Astrocyte (in vitro differentiated cells and primary cell): Measurements from ENCODE around the gene DYTN. TPM values are rescaled to one million over a fixed set of nuclear protein-coding genes. Genes with fewer than 3 reads are reported as not detected.

Experiments
- DNase-seq: peaks from one replicate; pipeline ENCODE4 v3.0.0-alpha.2; 2010; ENCODE audit warnings: low read depth
- FAIRE-seq: peaks from 2 replicates; lab custom pipeline; 2011; peaks lifted over from hg19 to GRCh38; lab: Jason Lieb, UNC
- H2AFZ ChIP-seq: 2 replicates; pipeline ENCODE4 v1.6.0; 2012; ENCODE audit warnings: low read depth, low read length, inconsistent platforms
- H3K27ac ChIP-seq: 2 replicates; pipeline ENCODE4 v1.5.1; 2011; ENCODE audit warnings: low read depth, low read length, inconsistent platforms
- H3K27me3 ChIP-seq: 2 replicates; pipeline ENCODE4 v1.6.0; 2011; ENCODE audit warnings: low read length, inconsistent platforms; ENCODE audit not compliant: insufficient read depth
- H3K36me3 ChIP-seq: 2 replicates; pipeline ENCODE4 v1.5.1; 2011; ENCODE audit warnings: low read length, inconsistent platforms; ENCODE audit not compliant: insufficient read depth
- H3K4me1 ChIP-seq: 2 replicates; pipeline ENCODE4 v1.5.1; 2011; ENCODE audit warnings: low read length, inconsistent platforms; ENCODE audit not compliant: insufficient read depth
- H3K4me2 ChIP-seq: 2 replicates; pipeline ENCODE4 v1.6.0; 2012; ENCODE audit warnings: low read length, inconsistent platforms
- H3K4me3 ChIP-seq: 2 replicates; pipeline ENCODE4 v1.5.1; 2011; ENCODE audit warnings: low read depth, mild to moderate bottlenecking, low read length, inconsistent platforms; ENCODE audit not compliant: insufficient read depth
- H3K79me2 ChIP-seq: 2 replicates; pipeline ENCODE4 v1.6.0; 2012; ENCODE audit warnings: mild to moderate bottlenecking, low read length, inconsistent platforms; ENCODE audit not compliant: insufficient read depth
- H3K9ac ChIP-seq: 2 replicates; pipeline ENCODE4 v1.6.0; 2012; ENCODE audit warnings: mild to moderate bottlenecking, low read length, inconsistent platforms
- H3K9me3 ChIP-seq: 2 replicates; pipeline ENCODE4 v1.5.1; 2012; ENCODE audit warnings: low read depth, mild to moderate bottlenecking, low read length, inconsistent platforms; ENCODE audit not compliant: insufficient read depth
- H4K20me1 ChIP-seq: 2 replicates; pipeline ENCODE4 v1.6.0; 2012; ENCODE audit warnings: low read length, inconsistent platforms; ENCODE audit not compliant: insufficient read depth
- H3K27ac Mint-ChIP-seq: one replicate; pipeline ENCODE4 v1.8.0; 2021; ENCODE audit warnings: mild to moderate bottlenecking, mixed read lengths; ENCODE audit not compliant: unreplicated experiment
- H3K27me3 Mint-ChIP-seq: one replicate; pipeline ENCODE4 v1.8.0; 2021; ENCODE audit warnings: low read depth, mixed read lengths; ENCODE audit not compliant: unreplicated experiment
- H3K36me3 Mint-ChIP-seq: one replicate; pipeline ENCODE4 v1.8.0; 2021; ENCODE audit warnings: low read depth, mixed read lengths; ENCODE audit not compliant: unreplicated experiment
- H3K4me1 Mint-ChIP-seq: one replicate; pipeline ENCODE4 v1.8.0; 2021; ENCODE audit warnings: low read depth, mixed read lengths; ENCODE audit not compliant: unreplicated experiment
- H3K4me3 Mint-ChIP-seq: one replicate; pipeline ENCODE4 v1.8.0; 2021; ENCODE audit warnings: mild to moderate bottlenecking, moderate library complexity, mixed read lengths; ENCODE audit not compliant: unreplicated experiment
- H3K9me3 Mint-ChIP-seq: one replicate; pipeline ENCODE4 v1.8.0; 2021; ENCODE audit warnings: mild to moderate bottlenecking, mixed read lengths; ENCODE audit not compliant: unreplicated experiment
- EZH2 ChIP-seq: IDR thresholded peaks from 2 replicates; pipeline ENCODE4 v1.6.1; 2012; ENCODE audit warnings: mild to moderate bottlenecking, low read length, inconsistent platforms; ENCODE audit not compliant: insufficient read depth
- total RNA-seq: library from RNA; stranded (reverse); gene quantifications from 2 replicates; pipeline ENCODE4 v1.2.1, GENCODE V29; 2021
- TF ChIP-seq, protein P1 (sequence below): IDR thresholded peaks from 2 replicates; pipeline ENCODE4 v1.5.1; 2011; ENCODE audit warnings: low read depth, mild to moderate bottlenecking, inconsistent platforms, low read length, moderate library complexity; ENCODE audit not compliant: insufficient read depth

Gene DYTN
- total RNA-seq, 1 donor from 2014 or later: not detected

- no peaks in the 10 kb centered on the region for H3K9me3 Mint-ChIP-seq
- DNase-seq (no peak), FAIRE-seq (no peak)
- no peaks in the 10 kb centered on the region for H3K27me3 ChIP-seq
- H3K4me1 Mint-ChIP-seq: no peaks in the 10 kb centered on the region
- no peaks in the 10 kb centered on the region for H4K20me1 ChIP-seq
- H3K27ac ChIP-seq: no peak overlapping the region
- H3K4me1 ChIP-seq: no peaks in the 10 kb centered on the region
- no peak for TF ChIP-seq EZH2
- TF ChIP-seq, protein P1, sequence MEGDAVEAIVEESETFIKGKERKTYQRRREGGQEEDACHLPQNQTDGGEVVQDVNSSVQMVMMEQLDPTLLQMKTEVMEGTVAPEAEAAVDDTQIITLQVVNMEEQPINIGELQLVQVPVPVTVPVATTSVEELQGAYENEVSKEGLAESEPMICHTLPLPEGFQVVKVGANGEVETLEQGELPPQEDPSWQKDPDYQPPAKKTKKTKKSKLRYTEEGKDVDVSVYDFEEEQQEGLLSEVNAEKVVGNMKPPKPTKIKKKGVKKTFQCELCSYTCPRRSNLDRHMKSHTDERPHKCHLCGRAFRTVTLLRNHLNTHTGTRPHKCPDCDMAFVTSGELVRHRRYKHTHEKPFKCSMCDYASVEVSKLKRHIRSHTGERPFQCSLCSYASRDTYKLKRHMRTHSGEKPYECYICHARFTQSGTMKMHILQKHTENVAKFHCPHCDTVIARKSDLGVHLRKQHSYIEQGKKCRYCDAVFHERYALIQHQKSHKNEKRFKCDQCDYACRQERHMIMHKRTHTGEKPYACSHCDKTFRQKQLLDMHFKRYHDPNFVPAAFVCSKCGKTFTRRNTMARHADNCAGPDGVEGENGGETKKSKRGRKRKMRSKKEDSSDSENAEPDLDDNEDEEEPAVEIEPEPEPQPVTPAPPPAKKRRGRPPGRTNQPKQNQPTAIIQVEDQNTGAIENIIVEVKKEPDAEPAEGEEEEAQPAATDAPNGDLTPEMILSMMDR: no peak
- no peaks in the 10 kb centered on the region for H3K9me3 ChIP-seq
- H3K4me3 Mint-ChIP-seq: no peak overlapping the region
- H3K36me3 ChIP-seq: no peaks in the 10 kb centered on the region
- H3K4me2 ChIP-seq: no peak overlapping the region
- no peak overlapping the region for H3K4me3 ChIP-seq
- H3K79me2 ChIP-seq: no peaks in the 10 kb centered on the region
- peaks cover 5% of the 10 kb centered on the region for H3K27me3 Mint-ChIP-seq
- H3K9ac ChIP-seq: no peak overlapping the region
- H3K36me3 Mint-ChIP-seq: no peaks in the 10 kb centered on the region
- H3K27ac Mint-ChIP-seq: no peak overlapping the region
- H2AFZ ChIP-seq: no peak overlapping the region
Measured at GRCh38 chr2:206727287-206727686, 9.1 kb upstream of the DYTN start.

GRCh38 chr2:206723288-206723687 lies 5.1 kb upstream of the DYTN start:
- Mint-ChIP-seq H3K36me3 (no peaks in the 10 kb centered on the region), H3K4me1 (peaks cover 2% of the 10 kb centered on the region), H3K9me3 (no peaks in the 10 kb centered on the region), H3K27ac (no peak overlapping the region), H3K4me3 (no peak overlapping the region), H3K27me3 (no peaks in the 10 kb centered on the region)
- Histone ChIP-seq H3K9me3 (no peaks in the 10 kb centered on the region), H3K79me2 (no peaks in the 10 kb centered on the region), H3K4me2 (no peak overlapping the region), H2AFZ (no peak overlapping the region), H3K4me1 (no peaks in the 10 kb centered on the region), H3K4me3 (no peak overlapping the region), H4K20me1 (no peaks in the 10 kb centered on the region), H3K9ac (no peak overlapping the region), H3K27me3 (no peaks in the 10 kb centered on the region), H3K36me3 (no peaks in the 10 kb centered on the region), H3K27ac (no peak overlapping the region)
- FAIRE-seq (no peak), DNase-seq (no peak)
- TF ChIP-seq EZH2: no peak
- TF ChIP-seq, protein P1: no peak

DNA sequence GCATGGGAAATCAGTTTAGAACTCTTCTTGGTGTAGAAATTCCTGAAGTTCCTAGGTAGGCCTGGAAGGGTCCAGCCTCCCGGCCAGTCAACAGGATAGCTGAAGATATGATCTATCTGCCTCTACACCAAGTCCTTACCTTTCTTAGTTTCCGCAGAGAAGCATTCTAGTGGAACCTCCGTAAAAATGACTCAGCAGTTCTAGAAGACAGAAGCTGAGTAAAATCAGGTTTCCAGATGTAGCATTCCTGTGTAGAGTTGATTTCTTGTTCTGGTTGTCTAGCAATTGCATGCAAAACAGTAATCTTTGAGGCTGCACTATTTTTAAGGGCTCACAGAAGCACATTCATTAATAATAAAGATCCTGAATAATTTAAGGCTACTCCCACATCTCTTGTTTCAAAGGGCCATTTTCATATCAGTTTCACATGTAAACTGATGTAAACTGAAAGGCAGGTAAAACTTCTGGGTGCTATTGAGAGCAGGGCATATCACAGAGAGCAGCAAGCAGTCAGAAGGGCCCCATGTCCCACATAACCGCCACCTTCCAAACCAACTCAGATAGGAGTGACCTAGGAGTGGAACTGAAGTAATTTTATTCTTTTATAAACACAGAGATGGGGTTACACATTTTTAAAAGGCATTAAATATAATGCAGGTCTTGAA lies 3.2 kb upstream of the DYTN start:
- peaks cover 2% of the 10 kb centered on the region for H3K27me3 Mint-ChIP-seq
- no peaks in the 10 kb centered on the region for H3K36me3 ChIP-seq
- no peaks in the 10 kb centered on the region for H3K27me3 ChIP-seq
- H3K9ac ChIP-seq: no peak overlapping the region
- H3K4me2 ChIP-seq: no peak overlapping the region
- TF ChIP-seq, protein P1: no peak
- TF ChIP-seq EZH2: no peak
- H3K4me1 Mint-ChIP-seq: peaks cover 2% of the 10 kb centered on the region
- H3K4me3 ChIP-seq: no peak overlapping the region
- H2AFZ ChIP-seq: no peak overlapping the region
- H3K36me3 Mint-ChIP-seq: no peaks in the 10 kb centered on the region
- DNase-seq: no peak
- H3K79me2 ChIP-seq: no peaks in the 10 kb centered on the region
- no peak for FAIRE-seq
- no peaks in the 10 kb centered on the region for H3K9me3 ChIP-seq
- H3K27ac Mint-ChIP-seq: no peak overlapping the region
- H3K4me3 Mint-ChIP-seq: no peak overlapping the region
- no peaks in the 10 kb centered on the region for H3K4me1 ChIP-seq
- H3K9me3 Mint-ChIP-seq: no peaks in the 10 kb centered on the region
- H4K20me1 ChIP-seq: no peaks in the 10 kb centered on the region
- no peak overlapping the region for H3K27ac ChIP-seq
